Activated CD8-positive, alpha-beta memory T cell treated with anti-CD3 and anti-CD28 coated beads, Interleukin-2, amount 50 U/mL, for 1 hour (primary cell): ENCODE data around the gene CDC42SE2.

ENCODE experiments used
- DNase-seq: peaks from one replicate; pipeline ENCODE4 v3.0.0-alpha.2; 2020; ENCODE audit errors: extremely low read depth

CDC42SE2 gene

GRCh38 chr5:131441184-131441583 is 177.3 kb downstream of the CDC42SE2 start:
- DNase-seq: no peak
